HepG2 (cell line): ENCODE data around the gene ZFP14. TPM values are rescaled to one million over a fixed set of nuclear protein-coding genes. Genes with fewer than 3 reads are reported as not detected.

ENCODE experiments used
- DR1 ChIP-seq: sonication (generic); formaldehyde crosslinking; IDR thresholded peaks from 2 replicates; pipeline ENCODE4 v1.8.0; 2021; ENCODE audit warnings: mild to moderate bottlenecking, missing genetic modification reagents, inconsistent platforms
- DRAP1 ChIP-seq: IDR thresholded peaks from 2 replicates; pipeline ENCODE4 v1.6.1; 2016; ENCODE audit warnings: missing genetic modification reagents, missing compliant biosample characterization
- GATA4 ChIP-seq: sonication (generic); IDR thresholded peaks from 2 replicates; pipeline ENCODE4 v1.6.1; 2016; ENCODE audit warnings: antibody characterized with exemption, low read depth, borderline replicate concordance
- HOXA7 ChIP-seq: sonication (generic); formaldehyde crosslinking; IDR thresholded peaks from 2 replicates; pipeline ENCODE4 v1.8.1; 2022; ENCODE audit warnings: mild to moderate bottlenecking, missing genetic modification reagents, moderate library complexity
- JUND ChIP-seq: sonication (generic); formaldehyde crosslinking; IDR thresholded peaks from 2 replicates; pipeline ENCODE4 v1.8.0; 2022; ENCODE audit warnings: mild to moderate bottlenecking, missing genetic modification reagents
- KAT7 ChIP-seq: IDR thresholded peaks from 2 replicates; pipeline ENCODE4 v1.6.1; 2018; ENCODE audit warnings: borderline replicate concordance, missing compliant biosample characterization
- KLF9 ChIP-seq: IDR thresholded peaks from 2 replicates; pipeline ENCODE4 v1.6.1; 2016; ENCODE audit warnings: low read depth
- NCOA2 ChIP-seq: sonication (generic); formaldehyde crosslinking; IDR thresholded peaks from 2 replicates; pipeline ENCODE4 v1.8.0; 2022; ENCODE audit warnings: inconsistent platforms
- NFKBIZ ChIP-seq: IDR thresholded peaks from 2 replicates; pipeline ENCODE4 v1.6.1; 2018; ENCODE audit warnings: missing genetic modification reagents, missing compliant biosample characterization
- NPAS2 ChIP-seq: sonication (generic); formaldehyde crosslinking; IDR thresholded peaks from 2 replicates; pipeline ENCODE4 v1.8.0; 2022; ENCODE audit warnings: mild to moderate bottlenecking, missing genetic modification reagents, borderline replicate concordance
- PATZ1 ChIP-seq: sonication (generic); formaldehyde crosslinking; IDR thresholded peaks from 2 replicates; pipeline ENCODE4 v1.4.0; 2020; ENCODE audit warnings: missing genetic modification reagents
- PRMT3 ChIP-seq: sonication (generic); formaldehyde crosslinking; IDR thresholded peaks from 2 replicates; pipeline ENCODE4 v1.8.1; 2022; ENCODE audit warnings: low read depth, mild to moderate bottlenecking, moderate library complexity, missing genetic modification reagents, borderline replicate concordance
- RBM39 ChIP-seq: fragments of 200-400 bp; formaldehyde crosslinking; IDR thresholded peaks from one replicate; pipeline ENCODE4 v1.6.1; 2018; ENCODE audit warnings: antibody characterized with exemption, mild to moderate bottlenecking, low read depth, low read length; ENCODE audit not compliant: poor library complexity, severe bottlenecking
- TIGD3 ChIP-seq: sonication (generic); formaldehyde crosslinking; IDR thresholded peaks from 2 replicates; pipeline ENCODE4 v1.5.1; 2020; ENCODE audit warnings: mild to moderate bottlenecking, missing genetic modification reagents, borderline replicate concordance
- YY1 ChIP-seq: IDR thresholded peaks from 2 replicates; pipeline ENCODE4 v1.6.1; 2011; ENCODE audit warnings: low read length, low read depth, moderate library complexity, mild to moderate bottlenecking; ENCODE audit not compliant: insufficient read depth, insufficient replicate concordance
- ZBTB25 ChIP-seq: IDR thresholded peaks from 2 replicates; pipeline ENCODE4 v1.6.1; 2018; ENCODE audit warnings: missing genetic modification reagents
- ZKSCAN1 ChIP-seq: fragments of 150-350 bp; IDR thresholded peaks from 2 replicates; pipeline ENCODE4 v1.6.1; 2014; ENCODE audit warnings: low read length
- ZNF251 ChIP-seq: sonication (generic); formaldehyde crosslinking; IDR thresholded peaks from 2 replicates; pipeline ENCODE4 v1.9.0; 2021; ENCODE audit warnings: mild to moderate bottlenecking, missing genetic modification reagents
- ZNF614 ChIP-seq: IDR thresholded peaks from 2 replicates; pipeline ENCODE4 v1.6.1; 2018; ENCODE audit warnings: missing biosample characterization, missing genetic modification reagents, inconsistent platforms, borderline replicate concordance
- ZNF841 ChIP-seq: sonication (generic); formaldehyde crosslinking; IDR thresholded peaks from 2 replicates; pipeline ENCODE4 v1.8.1; 2023; ENCODE audit warnings: missing genetic modification reagents, borderline replicate concordance
- ZXDC ChIP-seq: sonication (generic); formaldehyde crosslinking; IDR thresholded peaks from 2 replicates; pipeline ENCODE4 v1.5.0; 2020; ENCODE audit warnings: mild to moderate bottlenecking, missing genetic modification reagents
- polyA plus RNA-seq, 8 experiments: library from polyadenylated mRNA; depleted of rRNA in 3 of 8; stranded (reverse) in 7 of 8; unstranded in 1 of 8; fragments of >200 nt; fragmentation: Illumina TruSeq in 4 of 8; extraction: Trizol in 4 of 8; gene quantifications; 2 replicates each; pipeline versions ENCODE4 v1.2.1 to v1.2.3, GENCODE V29; 2011 to 2016; ENCODE audit warnings: low read depth in 4 of 8, missing spikeins in 1 of 8, mixed read lengths in 1 of 8; ENCODE audit not compliant: insufficient read depth in 1 of 8
- total RNA-seq, 5 experiments: library from RNA; depleted of rRNA; stranded (reverse); fragments of >200 nt; fragmentation: Illumina TruSeq; extraction: Trizol; gene quantifications; 2 replicates each; pipeline ENCODE4 v1.2.3, GENCODE V29; 2016; ENCODE audit warnings: low read depth in 1 of 5

Gene ZFP14
- total and polyA plus RNA-seq, 2 of the 13 experiments (the other 11 are each of a cell fraction or from before 2014, with no cell fraction given) = 2.0 to 5.0 TPM

GRCh38 chr19:36378625-36379509 lies at the start of gene ZFP14 (continued):
- TF ChIP-seq NCOA2 (CRISPR knock-in tag) = peak; percentile 44
- peak; percentile 94 for TF ChIP-seq RBM39
- TF ChIP-seq NFKBIZ (CRISPR knock-in tag) = no peak; the same call in 1 of the 2 replicates
- TF ChIP-seq ZKSCAN1 = no peak
- peak; percentile 100 for TF ChIP-seq PATZ1 (CRISPR knock-in tag)
- TF ChIP-seq TIGD3 (CRISPR knock-in tag) = 0 out of 2 replicates have a peak, but pooled peaks have one; percentile 62
- no peak for TF ChIP-seq ZNF841 (CRISPR knock-in tag)
- no peak for TF ChIP-seq NPAS2 (CRISPR knock-in tag)
- TF ChIP-seq GATA4 = peak; percentile 82
- TF ChIP-seq HOXA7 (CRISPR knock-in tag) = no peak
- TF ChIP-seq YY1 = peak; percentile 75
- TF ChIP-seq KAT7 = peak; percentile 76; the same call in 1 of the 2 replicates
- TF ChIP-seq DRAP1 (CRISPR knock-in tag) = peak; percentile 63; the same call in 1 of the 2 replicates
- no peak for TF ChIP-seq ZBTB25
- peak; percentile 62; the same call in 1 of the 2 replicates for TF ChIP-seq ZXDC (CRISPR knock-in tag)
- peak; percentile 67 for TF ChIP-seq ZNF614 (CRISPR knock-in tag)
- TF ChIP-seq DR1 (CRISPR knock-in tag) = peak; percentile 61; the same call in 1 of the 2 replicates
- TF ChIP-seq KLF9 (CRISPR knock-in tag) = peak; percentile 33; the same call in 1 of the 2 replicates
- TF ChIP-seq JUND = no peak
- TF ChIP-seq PRMT3 = 0 out of 2 replicates have a peak, but pooled peaks have one; percentile 6
- 0 out of 2 replicates have a peak, but pooled peaks have one; percentile 46 for TF ChIP-seq ZNF251 (CRISPR knock-in tag)
